K562 (cell line): ENCODE results near the gene CAPZB. TPM values are rescaled to one million over a fixed set of nuclear protein-coding genes. Genes with fewer than 3 reads are reported as not detected.
A peak's percentile ranks its signal among the peaks of the same experiment; 100 is the strongest.

ENCODE experiments used
- ATAC-seq: fragments of 200-7000 bp; cut with Tn5 transposase; 3 replicates; pipeline ENCODE4 v1.9.1; 2020; ENCODE audit warnings: moderate library complexity
- BruUV-seq: library from RNA; stranded (reverse); fragments of 400-500 nt; replicated peaks from 2 replicates; lab custom pipeline; 2021; lab: Mats Ljungman, UMichigan
- CTCF ChIA-PET: fragments of 300-600 bp; formaldehyde crosslinking; extraction: SDS; loops from one replicate; lab custom pipeline; 2021; ENCODE audit warnings: low intra/inter-chr PET ratio; lab: Yijun Ruan, JAX
- POLR2A ChIA-PET: fragments of 300-600, 350-650 bp; sonication (Branson Sonifier 250); formaldehyde crosslinking; extraction: SDS; loops from one replicate; lab custom pipeline; 2021; ENCODE audit warnings: antibody characterized with exemption, inconsistent platforms; lab: Yijun Ruan, JAX
- DNase-seq, 4 experiments: peaks; one replicate each; pipeline versions ENCODE4 v3.0.0 to v3.0.0-alpha.2; 2011 to 2018; ENCODE audit warnings: low spot score in 3 of 4, mixed read lengths in 3 of 4; ENCODE audit errors: extremely low read depth in 1 of 4
- FAIRE-seq: peaks from 2 replicates; lab custom pipeline; 2011; peaks lifted over from hg19 to GRCh38; lab: Jason Lieb, UNC
- H2AFZ ChIP-seq: 2 replicates; pipeline ENCODE4 v1.6.0; 2011; ENCODE audit warnings: low read depth, low read length, control low read depth, inconsistent platforms
- H3K27ac ChIP-seq: fragments of 200-600 bp; 3 replicates; pipeline ENCODE4 v1.8.0; 2011; ENCODE audit warnings: low read depth, mild to moderate bottlenecking, control low read depth, inconsistent platforms, low read length, moderate library complexity, mixed read lengths; ENCODE audit errors: extremely low read depth
- H3K27me3 ChIP-seq, 2 experiments: fragments of 300-600 bp in 1 of 2; 2 replicates in 1 of 2; 3 replicates in 1 of 2; pipeline versions ENCODE4 v1.6.0 to v1.8.0; 2011; ENCODE audit warnings: inconsistent platforms in 2 of 2, low read length in 2 of 2, mild to moderate bottlenecking in 1 of 2, mixed read lengths in 1 of 2, moderate library complexity in 1 of 2; ENCODE audit not compliant: control insufficient read depth in 2 of 2, insufficient read depth in 2 of 2
- H3K36me3 ChIP-seq: fragments of 300-600 bp; 3 replicates; pipeline ENCODE4 v1.8.0; 2011; ENCODE audit warnings: mild to moderate bottlenecking, low read length, inconsistent platforms; ENCODE audit not compliant: control insufficient read depth, insufficient read depth
- H3K4me1 ChIP-seq, 2 experiments: fragments of 200-600 bp in 1 of 2; replicated peaks in 1 of 2; 2 replicates in 1 of 2; 3 replicates in 1 of 2; pipeline versions ENCODE4 v1.5.1 to v1.8.0; 2011; ENCODE audit warnings: inconsistent platforms in 2 of 2, low read length in 2 of 2, mild to moderate bottlenecking in 1 of 2, mixed read lengths in 1 of 2, moderate library complexity in 1 of 2; ENCODE audit not compliant: control insufficient read depth in 2 of 2, insufficient read depth in 2 of 2
- H3K4me2 ChIP-seq: 2 replicates; pipeline ENCODE4 v1.6.1; 2011; ENCODE audit warnings: low read length, control low read depth, inconsistent platforms, mixed read lengths; ENCODE audit not compliant: insufficient read depth
- H3K4me3 ChIP-seq: fragments of 200-600 bp; sonication (generic), shearing (Covaris generic); 2 replicates; pipeline ENCODE4 v1.5.1; 2016; ENCODE audit warnings: control low read depth, inconsistent platforms
- H3K79me2 ChIP-seq: fragments of 200-600 bp; 3 replicates; pipeline ENCODE4 v1.8.0; 2011; ENCODE audit warnings: low read length, inconsistent platforms; ENCODE audit not compliant: control insufficient read depth, insufficient read depth
- H3K9ac ChIP-seq, 2 experiments: 2 replicates each; pipeline versions ENCODE4 v1.6.0 to v1.6.1; 2011; ENCODE audit warnings: low read depth in 2 of 2, low read length in 2 of 2, control low read depth in 1 of 2, inconsistent platforms in 1 of 2, mild to moderate bottlenecking in 1 of 2, mixed read lengths in 1 of 2; ENCODE audit not compliant: insufficient read depth in 1 of 2
- H3K9me1 ChIP-seq: one replicate; pipeline ENCODE4 v1.6.0; 2011; ENCODE audit warnings: inconsistent platforms, mild to moderate bottlenecking, low read length, moderate library complexity; ENCODE audit not compliant: control insufficient read depth, insufficient read depth
- H3K9me3 ChIP-seq: replicated peaks from 2 replicates; pipeline ENCODE4 v1.5.1; 2011; ENCODE audit warnings: low read depth, low read length, inconsistent platforms; ENCODE audit not compliant: control insufficient read depth, insufficient read depth
- H4K20me1 ChIP-seq: replicated peaks from 2 replicates; pipeline ENCODE4 v1.6.1; 2011; ENCODE audit warnings: low read length, inconsistent platforms, mixed read lengths; ENCODE audit not compliant: control insufficient read depth, insufficient read depth
- CREBBP ChIP-seq: IDR thresholded peaks from one replicate; pipeline ENCODE4 v1.6.1; 2012; ENCODE audit warnings: low read depth, mild to moderate bottlenecking, control low read depth, inconsistent platforms, low read length
- KLF6 ChIP-seq: fragments of 250-450 bp; sonication (Bioruptor Pico); IDR thresholded peaks from 2 replicates; pipeline ENCODE4 v1.4.0; 2020; ENCODE audit warnings: mild to moderate bottlenecking, moderate library complexity, borderline replicate concordance
- ZBTB33 ChIP-seq: sonication (generic); formaldehyde crosslinking; IDR thresholded peaks from 2 replicates; pipeline ENCODE4 v1.8.1; 2023; ENCODE audit warnings: mild to moderate bottlenecking, missing genetic modification reagents
- ZNF830 ChIP-seq: fragments of 250-450 bp; sonication (Bioruptor Pico); IDR thresholded peaks from 2 replicates; pipeline ENCODE4 v1.5.0; 2021; ENCODE audit warnings: mild to moderate bottlenecking
- WGBS: fragments of 100-300 bp; shearing (Covaris generic); methylation state at CpG from one replicate; pipeline ENCODE4 v1.1.6; 2016; ENCODE audit warnings: low coverage, mixed read lengths; ENCODE audit not compliant: insufficient coverage; ENCODE audit errors: missing lambda C conversion rate; 5-methylcytosine and 5-hydroxymethylcytosine counted together
- in situ Hi-C: fragments of 300-500 bp; cut with MboI; formaldehyde crosslinking; loops from 4 replicates; pipeline ENCODE4 v1.15.0; 2018; ENCODE audit warnings: inconsistent platforms, mixed read lengths
- intact Hi-C: fragments of 100-400 bp; cut with micrococcal nuclease; formaldehyde crosslinking; loops from 2 replicates; pipeline ENCODE4 v1.14.2; 2022
- polyA plus RNA-seq, 8 experiments: library from polyadenylated mRNA; depleted of rRNA in 4 of 8; stranded (reverse) in 5 of 8; unstranded in 3 of 8; fragments of >200 nt; fragmentation: Nextera tagmentation in 2 of 8; fragmentation: Illumina TruSeq in 1 of 8; extraction: Ambion mirVana in 2 of 8; extraction: Trizol in 1 of 8; gene quantifications; 2 replicates each; pipeline versions ENCODE4 v1.2.1 to v1.2.3, GENCODE V29; 2011 to 2014; ENCODE audit warnings: inconsistent platforms in 1 of 8, missing spikeins in 1 of 8
- total RNA-seq, 7 experiments: library from RNA; depleted of rRNA in 6 of 7; stranded (reverse); fragments of >200 nt in 6 of 7; fragmentation: Illumina TruSeq in 2 of 7; extraction: Trizol in 2 of 7; gene quantifications; 2 replicates each; pipeline versions ENCODE4 v1.2.1 to v1.2.3, GENCODE V29; 2011 to 2021; ENCODE audit warnings: low replicate concordance in 1 of 7

The CAPZB gene
- total and polyA plus RNA-seq, 9 of the 15 experiments (the other 6 are each of a cell fraction or from before 2014, with no cell fraction given): 57.6 to 297 (median 125) TPM

- TF ChIP-seq ZBTB33 (CRISPR knock-in tag): no peak
- no peak for TF ChIP-seq ZNF830
- no peak for TF ChIP-seq KLF6 (CRISPR knock-in tag)
These were observed 89.1 kb downstream of the CAPZB start (continued) for GRCh38 chr1:19396280-19396679.

- Histone ChIP-seq H3K27ac (no peak overlapping the region), H3K4me1 (peaks cover 16 to 27% of the 10 kb centered on the region in 2 experiments), H3K9ac (0 out of 4 replicates have a peak overlapping the region, but pooled peaks of 1 of the 2 experiments have one; percentile 21), H4K20me1 (peaks cover 27% of the 10 kb centered on the region)
- FAIRE-seq (no peak), DNase-seq (no peak)
- no TSS peak for BruUV-seq
- POLR2A ChIA-PET: interaction anchor here (0.7 to 1.4 kb wide), 2 partner anchors 63 to 184 kb away, joined by 3 read pairs; no protein-coding TSS in a partner anchor
- TF ChIP-seq ZBTB33 (CRISPR knock-in tag): peak; percentile 39; the same call in 1 of the 2 replicates
- TF ChIP-seq CREBBP: no peak
- TF ChIP-seq, all 486 proteins: peak for 1
- CTCF ChIA-PET: no interaction called here
- Histone ChIP-seq H3K9me3 (no peaks in the 10 kb centered on the region), H3K36me3 (no peaks in the 10 kb centered on the region), H3K27me3 (no peaks in the 10 kb centered on the region), H3K79me2 (peaks cover 25% of the 10 kb centered on the region), H2AFZ (no peak overlapping the region), H3K9me1 (peaks cover 3% of the 10 kb centered on the region), H3K4me3 (no peak overlapping the region), H3K4me2 (no peak overlapping the region)
- in situ Hi-C loops (no loop called here), intact Hi-C loops (no loop called here)
- no peak for ATAC-seq
- 80% methylated on average over 16 of the region's 16 CpGs for WGBS
These were observed 89.6 kb downstream of the CAPZB start for GRCh38 chr1:19395678-19396192.
